WERI-Rb-1 (cell line): ENCODE results near the gene ASCL5.

ENCODE experiments used
- DNase-seq: peaks from one replicate; pipeline ENCODE4 v3.0.0-alpha.2; 2020
- H3K27ac ChIP-seq: fragments of 250-450 bp; sonication (Bioruptor Pico); 2 replicates; pipeline ENCODE4 v1.5.1; 2020; ENCODE audit warnings: mild to moderate bottlenecking, moderate library complexity
- H3K27me3 ChIP-seq: fragments of 250-450 bp; sonication (Bioruptor Pico); 2 replicates; pipeline ENCODE4 v1.5.1; 2021; ENCODE audit warnings: mild to moderate bottlenecking, low read depth, moderate library complexity; ENCODE audit not compliant: insufficient read depth, severe bottlenecking
- H3K36me3 ChIP-seq: fragments of 250-450 bp; sonication (Bioruptor Pico); 2 replicates; pipeline ENCODE4 v1.5.1; 2020; ENCODE audit warnings: mild to moderate bottlenecking, moderate library complexity
- H3K4me3 ChIP-seq: 2 replicates; pipeline ENCODE4 v1.5.1; 2011; ENCODE audit warnings: low read depth, mild to moderate bottlenecking, control low read depth, low read length
- H3K9me3 ChIP-seq: fragments of 250-450 bp; sonication (Bioruptor Pico); 2 replicates; pipeline ENCODE4 v1.5.1; 2021; ENCODE audit warnings: mild to moderate bottlenecking, moderate library complexity; ENCODE audit not compliant: severe bottlenecking
- TF ChIP-seq, protein P1 (sequence below): IDR thresholded peaks from 2 replicates; pipeline ENCODE4 v1.5.1; 2011; ENCODE audit warnings: low read depth, mild to moderate bottlenecking, control low read depth, inconsistent platforms, low read length

ASCL5 gene

DNA sequence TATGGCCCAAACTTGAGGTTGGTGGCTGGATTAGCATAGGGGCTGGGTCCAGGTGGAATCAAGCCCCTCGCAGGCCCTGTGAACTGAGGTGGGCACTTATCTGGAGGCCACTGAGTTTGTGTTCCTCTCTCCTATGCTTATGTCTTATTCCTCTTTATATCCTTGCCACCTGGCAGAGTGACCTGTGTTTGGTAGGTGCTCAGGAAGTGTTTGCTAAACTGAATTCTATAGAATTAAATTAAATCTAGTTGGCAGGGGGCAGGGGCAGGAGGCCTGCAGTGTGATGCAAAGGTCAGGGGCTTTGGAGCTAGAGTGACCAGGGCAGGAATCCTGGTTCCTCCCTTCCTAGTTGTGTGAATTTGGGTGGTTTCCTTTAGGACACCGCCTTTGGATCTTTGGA is 28.4 kb upstream of the ASCL5 start:
- no peak overlapping the region for H3K27ac ChIP-seq
- H3K4me3 ChIP-seq = no peak overlapping the region

DNA sequence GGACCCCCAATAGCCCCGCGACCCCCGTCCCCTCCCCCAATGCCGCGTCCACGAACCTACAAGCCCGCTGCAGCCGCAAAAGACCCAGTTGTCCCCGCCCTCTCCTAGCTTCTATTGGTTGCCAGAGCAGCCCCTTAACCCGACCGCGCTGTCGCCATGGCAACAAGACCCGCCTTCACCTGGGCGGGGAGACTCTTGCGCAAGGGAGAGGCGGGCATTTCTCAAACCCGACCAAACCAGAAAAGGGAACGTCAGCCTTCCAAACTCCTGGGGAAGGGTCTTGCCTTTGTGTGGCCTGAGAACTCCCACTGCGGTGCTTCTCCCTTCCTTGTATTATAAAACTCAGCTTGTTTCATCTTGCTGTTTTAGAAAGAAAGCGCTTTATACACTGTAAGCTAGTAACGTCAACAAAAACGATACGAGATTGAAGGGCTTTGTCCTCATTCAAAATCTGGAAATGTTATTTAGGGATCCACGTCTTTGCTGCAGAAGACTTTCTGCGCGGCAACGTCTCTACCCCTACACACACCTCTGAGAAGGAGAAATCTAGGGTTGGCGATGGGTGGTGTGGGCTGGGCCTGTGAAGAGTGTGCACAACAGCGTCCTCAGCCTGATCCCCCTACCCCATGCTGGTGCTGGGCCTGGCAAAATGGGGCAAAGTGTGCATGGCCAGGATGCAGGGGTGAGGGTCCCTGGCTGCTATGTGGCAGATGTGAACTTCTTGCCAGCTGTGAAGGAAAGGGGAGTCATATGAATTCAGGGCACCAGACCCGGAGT is 27.6 kb upstream of the ASCL5 start, which contains the start of gene TMEM9:
TMEM9 (minus strand) TSS at position 86 of the 777 bp plus-strand sequence. CDS start 551 bp downstream, outside the sequence.
- peak within 1 kb of the TSS; percentile 85 for H3K27ac ChIP-seq

More for the DNA sequence above, 28.4 kb upstream of the ASCL5 start:
- H3K9me3 ChIP-seq = peaks cover 3% of the 10 kb centered on the region
- TF ChIP-seq, protein P1, sequence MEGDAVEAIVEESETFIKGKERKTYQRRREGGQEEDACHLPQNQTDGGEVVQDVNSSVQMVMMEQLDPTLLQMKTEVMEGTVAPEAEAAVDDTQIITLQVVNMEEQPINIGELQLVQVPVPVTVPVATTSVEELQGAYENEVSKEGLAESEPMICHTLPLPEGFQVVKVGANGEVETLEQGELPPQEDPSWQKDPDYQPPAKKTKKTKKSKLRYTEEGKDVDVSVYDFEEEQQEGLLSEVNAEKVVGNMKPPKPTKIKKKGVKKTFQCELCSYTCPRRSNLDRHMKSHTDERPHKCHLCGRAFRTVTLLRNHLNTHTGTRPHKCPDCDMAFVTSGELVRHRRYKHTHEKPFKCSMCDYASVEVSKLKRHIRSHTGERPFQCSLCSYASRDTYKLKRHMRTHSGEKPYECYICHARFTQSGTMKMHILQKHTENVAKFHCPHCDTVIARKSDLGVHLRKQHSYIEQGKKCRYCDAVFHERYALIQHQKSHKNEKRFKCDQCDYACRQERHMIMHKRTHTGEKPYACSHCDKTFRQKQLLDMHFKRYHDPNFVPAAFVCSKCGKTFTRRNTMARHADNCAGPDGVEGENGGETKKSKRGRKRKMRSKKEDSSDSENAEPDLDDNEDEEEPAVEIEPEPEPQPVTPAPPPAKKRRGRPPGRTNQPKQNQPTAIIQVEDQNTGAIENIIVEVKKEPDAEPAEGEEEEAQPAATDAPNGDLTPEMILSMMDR = no peak
- no peaks in the 10 kb centered on the region for H3K27me3 ChIP-seq
- H3K36me3 ChIP-seq = peaks cover 32% of the 10 kb centered on the region
- no peak for DNase-seq

DNA sequence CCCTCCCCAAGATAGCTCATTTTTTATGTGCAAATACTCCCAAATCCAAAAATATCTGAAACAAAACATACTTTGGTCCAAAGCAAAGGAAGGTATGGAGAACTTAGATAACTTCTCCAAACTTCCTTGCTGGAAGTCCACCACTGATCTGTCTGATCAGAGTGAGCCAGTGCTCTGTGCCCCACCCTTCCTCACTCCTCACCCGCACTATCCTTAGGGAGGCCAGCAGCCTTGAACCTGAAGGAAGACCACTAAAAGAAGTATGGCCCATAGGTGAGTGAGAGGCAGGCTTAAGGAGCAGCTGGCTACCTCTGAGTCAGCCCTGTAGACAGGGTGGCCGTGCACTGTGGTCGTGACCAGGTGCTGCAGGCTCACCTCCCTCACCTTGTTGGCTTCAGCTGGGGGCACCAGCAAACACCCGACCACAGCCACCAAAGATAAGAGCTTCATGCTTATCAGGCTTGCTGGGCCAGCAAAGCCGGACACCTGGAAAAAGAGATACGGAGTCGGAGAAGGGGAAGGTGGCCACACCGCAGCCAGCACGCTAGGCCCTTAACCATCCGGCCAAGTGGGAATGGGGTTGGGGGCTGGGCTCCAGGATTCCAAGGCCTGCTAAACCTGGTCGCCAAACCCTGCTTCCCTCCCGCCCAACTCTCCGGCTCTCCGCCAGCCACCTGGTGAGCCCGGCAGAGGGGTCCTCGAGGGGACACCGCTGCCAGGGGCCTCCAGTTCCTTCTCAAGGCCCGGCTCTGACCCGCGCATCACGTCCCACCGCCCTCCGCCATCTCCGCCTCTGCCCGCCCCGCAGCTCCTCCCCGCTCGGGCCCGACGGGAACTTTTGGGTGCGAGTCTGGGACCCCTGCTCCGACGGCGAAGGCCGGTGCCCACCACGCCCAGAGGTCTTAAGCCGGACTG is 26.7 kb upstream of the ASCL5 start:
- H3K9me3 ChIP-seq = peaks cover 3% of the 10 kb centered on the region
- H3K27me3 ChIP-seq = no peaks in the 10 kb centered on the region
- H3K27ac ChIP-seq = peak overlapping the region; percentile 85
- TF ChIP-seq, protein P1 = no peak
- no peak for DNase-seq
- H3K36me3 ChIP-seq = peaks cover 48% of the 10 kb centered on the region
- peak overlapping the region; percentile 65 for H3K4me3 ChIP-seq

More for the DNA sequence above, 27.6 kb upstream of the ASCL5 start, which contains the start of gene TMEM9:
- Histone ChIP-seq H3K36me3 (peaks cover 40% of the 10 kb centered on the region), H3K4me3 (peak within 1 kb of the TSS; percentile 65), H3K27me3 (no peaks in the 10 kb centered on the region), H3K9me3 (peaks cover 3% of the 10 kb centered on the region)
- TF ChIP-seq, protein P1 = no peak
- DNase-seq = peak; percentile 100

DNA sequence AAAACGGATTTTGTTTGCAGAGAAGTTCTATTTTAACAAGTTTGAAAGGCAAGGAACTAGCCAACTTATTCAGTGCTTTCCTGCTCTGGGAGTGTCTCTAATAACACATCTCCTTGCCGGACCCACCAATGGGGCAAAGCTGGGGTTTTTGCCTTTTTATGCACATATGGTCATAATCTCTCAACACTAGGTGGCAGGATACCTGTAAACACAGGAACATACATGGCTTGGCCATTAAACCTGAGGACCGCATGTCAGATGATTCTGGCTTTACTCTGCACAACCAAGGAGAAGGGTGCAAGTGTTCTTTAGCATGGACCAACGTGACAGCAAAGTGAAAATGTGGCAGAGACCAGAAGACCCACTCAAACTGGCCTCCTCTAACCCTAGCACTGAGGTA is 22.4 kb upstream of the ASCL5 start:
- no peaks in the 10 kb centered on the region for H3K9me3 ChIP-seq

DNA sequence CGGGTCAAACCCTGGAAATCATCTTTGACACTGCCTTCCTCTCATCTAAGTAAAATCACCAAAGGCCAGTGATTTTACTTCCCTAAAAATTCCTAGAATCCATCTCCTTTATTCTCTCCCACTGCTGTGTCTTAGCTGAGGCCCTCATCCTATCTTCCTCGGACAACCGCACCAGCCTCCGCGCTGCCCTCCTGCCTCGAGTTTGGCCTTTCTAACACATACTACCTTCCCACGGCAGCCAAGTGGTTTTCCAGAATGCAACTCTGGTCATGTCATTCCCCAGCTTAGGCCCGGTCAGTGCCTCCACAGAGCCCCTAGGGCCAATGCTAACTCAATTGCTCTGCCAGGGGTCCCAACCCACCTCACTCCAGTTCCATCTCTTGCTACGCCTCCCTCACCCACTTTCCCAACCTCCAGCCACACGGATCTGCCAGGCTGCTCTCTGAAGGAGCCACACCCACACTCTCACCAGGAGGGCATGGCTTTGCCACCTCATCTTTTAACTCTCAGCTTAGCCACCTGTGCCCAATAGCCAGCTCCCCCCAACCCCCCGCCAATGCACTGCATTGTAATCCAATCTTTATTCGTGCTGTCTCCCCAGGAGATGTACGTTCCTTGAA is 20.5 kb upstream of the ASCL5 start:
- Histone ChIP-seq H3K27me3 (no peaks in the 10 kb centered on the region), H3K4me3 (no peak overlapping the region), H3K36me3 (peaks cover 100% of the 10 kb centered on the region), H3K27ac (no peak overlapping the region), H3K9me3 (no peaks in the 10 kb centered on the region)
- TF ChIP-seq, protein P1 = no peak
- peak; percentile 8 for DNase-seq

More for the DNA sequence above, 22.4 kb upstream of the ASCL5 start:
- Histone ChIP-seq H3K36me3 (peaks cover 92% of the 10 kb centered on the region), H3K4me3 (no peak overlapping the region), H3K27me3 (no peaks in the 10 kb centered on the region), H3K27ac (no peak overlapping the region)
- DNase-seq = peak; percentile 65
- TF ChIP-seq, protein P1 = peak; percentile 88
